Progenitor cell of endocrine pancreas (in vitro differentiated cells): Measurements from ENCODE around the gene GAS7. TPM values are rescaled to one million over a fixed set of nuclear protein-coding genes. Genes with fewer than 3 reads are reported as not detected.
"Not testable (repeated sequence)": the region's sequence is repeated elsewhere in the genome, so short reads cannot be mapped to it uniquely, and the experiment has no call there.

Experiments used
- DNase-seq: peaks from one replicate; pipeline ENCODE4 v3.0.0; 2021; ENCODE audit warnings: low spot score; ENCODE audit not compliant: unreplicated experiment
- H3K27ac Mint-ChIP-seq: 2 replicates; pipeline ENCODE4 v1.8.0; 2021; ENCODE audit warnings: mild to moderate bottlenecking, moderate library complexity, mixed read lengths
- H3K27me3 Mint-ChIP-seq: 2 replicates; pipeline ENCODE4 v1.8.0; 2021; ENCODE audit warnings: mixed read lengths
- H3K36me3 Mint-ChIP-seq: 2 replicates; pipeline ENCODE4 v1.8.0; 2022; ENCODE audit warnings: mixed read lengths; ENCODE audit not compliant: insufficient read depth
- H3K4me1 Mint-ChIP-seq: 2 replicates; pipeline ENCODE4 v1.8.0; 2021; ENCODE audit warnings: low read depth, mixed read lengths
- H3K4me3 Mint-ChIP-seq: 2 replicates; pipeline ENCODE4 v1.8.0; 2021; ENCODE audit warnings: low read depth, mild to moderate bottlenecking, moderate library complexity, mixed read lengths
- H3K9me3 Mint-ChIP-seq: 2 replicates; pipeline ENCODE4 v1.8.0; 2021; ENCODE audit warnings: low read depth, mixed read lengths
- CTCF ChIP-seq: fragments of 200-600 bp; sonication (generic); IDR thresholded peaks from one replicate; pipeline ENCODE4 v1.5.0; 2021; ENCODE audit warnings: antibody characterized with exemption, mild to moderate bottlenecking; ENCODE audit not compliant: unreplicated experiment
- total RNA-seq: library from RNA; stranded (reverse); gene quantifications from 2 replicates; pipeline ENCODE4 v1.2.1, GENCODE V29; 2021

GAS7 gene
- total RNA-seq, 1 donor from 2014 or later: 3.4 TPM

DNA sequence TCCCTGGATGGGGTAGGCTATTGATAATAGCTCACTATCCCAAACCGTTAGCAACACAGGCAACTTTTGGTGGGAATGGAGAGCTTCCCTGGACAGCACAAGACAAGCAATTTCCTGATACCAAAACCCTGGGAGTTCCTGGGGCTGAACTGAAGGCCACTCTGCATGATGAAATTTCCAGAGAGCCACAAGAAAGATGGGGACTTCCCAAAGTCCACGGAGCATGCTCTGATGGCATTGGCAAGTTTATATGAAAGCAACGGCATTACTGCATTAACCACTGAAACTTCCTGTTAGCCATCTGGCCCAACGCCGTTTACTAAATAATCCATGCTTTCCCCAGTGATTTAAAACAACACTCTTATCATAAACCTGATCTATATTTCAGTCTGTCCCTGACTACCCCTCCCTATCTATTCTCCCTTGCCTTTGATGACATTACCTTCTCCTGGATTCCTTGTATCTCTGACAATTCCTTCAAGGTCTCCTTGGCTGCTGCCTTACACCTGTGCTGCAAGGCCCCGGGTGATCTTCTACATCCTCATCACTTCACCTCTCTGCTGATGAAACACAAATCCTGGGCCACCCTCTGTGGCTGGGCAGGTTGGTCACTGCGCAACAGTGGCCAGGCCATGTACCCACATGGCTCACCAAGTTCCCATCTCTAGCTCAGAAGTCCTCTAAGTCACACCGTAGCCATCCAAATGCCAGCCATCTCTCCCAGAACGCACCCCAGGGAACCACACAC is 184.9 kb downstream of the GAS7 start:
- H3K4me1 Mint-ChIP-seq: no peaks in the 10 kb centered on the region
- H3K27ac Mint-ChIP-seq: no peak overlapping the region

DNA sequence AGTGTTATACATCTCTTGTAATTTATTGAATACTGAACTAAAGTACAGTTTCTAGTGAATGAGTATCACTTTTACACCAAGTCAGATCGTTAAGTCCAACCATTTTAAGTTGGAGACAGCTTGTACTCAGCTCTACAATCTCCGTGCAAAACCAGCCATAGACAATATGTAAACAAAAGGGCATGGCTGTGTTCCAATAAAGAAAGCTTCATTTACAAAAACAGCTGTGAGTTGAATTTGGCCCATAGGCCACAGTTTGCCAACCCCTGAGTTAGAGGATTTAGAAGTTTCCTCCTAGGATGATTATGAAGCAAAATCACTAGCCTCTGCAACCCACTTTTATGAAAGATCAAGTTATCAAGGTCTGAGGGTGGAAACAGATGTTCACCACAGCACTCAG is 187.7 kb downstream of the GAS7 start:
- H3K9me3 Mint-ChIP-seq: no peaks in the 10 kb centered on the region
- H3K36me3 Mint-ChIP-seq: no peaks in the 10 kb centered on the region
- no peak for TF ChIP-seq CTCF
- H3K4me3 Mint-ChIP-seq: no peak overlapping the region
- H3K27me3 Mint-ChIP-seq: peaks cover 9% of the 10 kb centered on the region
- no peaks in the 10 kb centered on the region for H3K4me1 Mint-ChIP-seq
- no peak overlapping the region for H3K27ac Mint-ChIP-seq
- DNase-seq: no peak

More for the DNA sequence above, 184.9 kb downstream of the GAS7 start:
- Mint-ChIP-seq H3K36me3 (no peaks in the 10 kb centered on the region), H3K4me3 (no peak overlapping the region), H3K9me3 (no peaks in the 10 kb centered on the region), H3K27me3 (peaks cover 11% of the 10 kb centered on the region)
- no peak for TF ChIP-seq CTCF
- DNase-seq: no peak

DNA sequence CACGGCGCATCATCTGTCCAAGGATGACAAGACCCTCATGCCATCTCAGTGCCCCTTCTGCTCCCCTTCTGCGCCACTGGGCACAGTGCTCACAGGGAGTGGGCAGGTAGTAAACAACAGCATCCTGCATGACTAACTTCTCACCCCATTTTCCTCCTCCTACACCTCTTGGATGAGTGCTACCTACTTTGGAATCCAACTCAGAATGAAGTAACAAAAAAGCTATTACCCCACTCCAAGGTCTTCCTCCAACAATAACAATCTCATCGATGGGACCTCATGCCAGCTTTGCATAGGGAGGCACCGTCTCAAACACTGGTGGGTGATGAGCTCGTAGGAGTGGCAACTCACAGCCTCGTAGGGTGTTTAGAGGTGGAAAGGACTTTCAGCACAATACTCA is 194.7 kb downstream of the GAS7 start:
- Mint-ChIP-seq H3K4me1 (no peaks in the 10 kb centered on the region), H3K4me3 (no peak overlapping the region), H3K27me3 (peaks cover 13% of the 10 kb centered on the region), H3K9me3 (no peaks in the 10 kb centered on the region), H3K36me3 (no peaks in the 10 kb centered on the region), H3K27ac (no peak overlapping the region)
- DNase-seq: no peak
- no peak for TF ChIP-seq CTCF

GRCh38 chr17:10002567-10003360 is 195.6 kb downstream of the GAS7 start:
- not testable (repeated sequence) for DNase-seq, H3K36me3 Mint-ChIP-seq, H3K27ac Mint-ChIP-seq, H3K9me3 Mint-ChIP-seq, H3K4me1 Mint-ChIP-seq, H3K4me3 Mint-ChIP-seq
- H3K27me3 Mint-ChIP-seq: peaks cover 13% of the 10 kb centered on the region

DNA sequence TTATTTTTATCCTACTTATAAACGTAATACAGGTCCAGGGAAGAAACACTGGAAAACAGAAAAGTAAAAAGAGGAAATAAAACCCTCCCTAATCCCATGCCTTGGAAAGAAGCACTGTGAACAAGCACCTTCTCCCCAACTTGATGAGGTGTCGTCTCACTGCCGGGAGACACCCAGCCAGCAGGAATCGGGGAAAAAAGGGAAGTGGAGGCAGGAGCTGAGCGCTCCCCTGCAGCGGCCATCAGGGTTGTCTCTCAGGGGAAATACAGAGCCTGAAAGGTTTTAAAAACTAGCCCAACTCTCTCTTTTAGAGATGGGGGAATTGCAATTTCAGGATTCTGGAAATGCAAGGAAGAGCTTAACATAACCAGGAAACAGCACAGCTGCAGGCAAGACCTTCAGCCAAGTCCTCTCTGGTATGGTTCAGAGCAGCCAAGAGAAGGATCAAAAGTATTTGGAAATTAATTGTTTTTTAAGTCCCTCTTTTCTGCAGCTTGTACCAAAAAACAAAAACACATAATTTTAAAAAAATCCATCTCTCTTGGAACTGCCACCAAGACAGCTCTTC is 197.0 kb downstream of the GAS7 start:
- H3K36me3 Mint-ChIP-seq: no peaks in the 10 kb centered on the region
- no peak for DNase-seq

More for the DNA sequence above, 197.0 kb downstream of the GAS7 start:
- Mint-ChIP-seq H3K4me3 (no peak overlapping the region), H3K4me1 (no peaks in the 10 kb centered on the region), H3K27me3 (peaks cover 16% of the 10 kb centered on the region), H3K9me3 (no peaks in the 10 kb centered on the region), H3K27ac (no peak overlapping the region)
- no peak for TF ChIP-seq CTCF
